Psoas muscle (tissue), 8 donors: Measurements from ENCODE around the gene HOXC4. TPM values are rescaled to one million over a fixed set of nuclear protein-coding genes. Genes with fewer than 3 reads are reported as not detected.
"Not testable (repeated sequence)": the region's sequence is repeated elsewhere in the genome, so short reads cannot be mapped to it uniquely, and the experiment has no call there.

Experiments used
- ATAC-seq, 4 donors: fragments of 200-7000 bp; cut with Tn5 transposase; one replicate each; pipeline ENCODE4 v1.9.1; 2020; ENCODE audit warnings: moderate library complexity in 3 of 4, mild to moderate bottlenecking in 2 of 4
- DNase-seq, 2 donors: peaks; one replicate each; pipeline ENCODE4 v3.0.0-alpha.2; 2020
- H3K27ac ChIP-seq: fragments of 200-600 bp; one replicate; pipeline ENCODE4 v1.8.0; 2022
- H3K27me3 ChIP-seq, 3 donors: fragments of 200-600 bp in 1 of 3; one replicate each; pipeline versions ENCODE4 v1.6.1 to v1.8.0; 2013 to 2022; ENCODE audit warnings: low read length in 2 of 3, mild to moderate bottlenecking in 2 of 3, moderate library complexity in 1 of 3; ENCODE audit not compliant: insufficient read depth in 3 of 3
- H3K36me3 ChIP-seq, 2 donors: fragments of 200-600 bp in 1 of 2; one replicate each; pipeline versions ENCODE4 v1.6.1 to v1.8.0; 2013 to 2022; ENCODE audit warnings: low read depth in 1 of 2, mild to moderate bottlenecking in 1 of 2, moderate library complexity in 1 of 2; ENCODE audit not compliant: insufficient read depth in 1 of 2
- H3K4me1 ChIP-seq: fragments of 200-600 bp; one replicate; pipeline ENCODE4 v1.8.0; 2022
- H3K4me3 ChIP-seq: fragments of 200-600 bp; one replicate; pipeline ENCODE4 v1.8.0; 2022; ENCODE audit warnings: mild to moderate bottlenecking
- H3K9me3 ChIP-seq: fragments of 200-600 bp; one replicate; pipeline ENCODE4 v1.8.0; 2022
- WGBS, 3 donors: extraction: QIAGEN DNeasy Blood & Tissue Kit; methylation state at CpG; one replicate each; pipeline versions ENCODE4 v1.1.6 to v1.1.7; 2013; 5-methylcytosine and 5-hydroxymethylcytosine counted together
- intact Hi-C, 2 donors: fragments of 100-400 bp; cut with DNase I; formaldehyde crosslinking; loops; one replicate each; pipeline versions ENCODE4 v1.11.0 to v1.14.2; 2022
- polyA plus RNA-seq, 3 donors: library from polyadenylated mRNA; stranded (reverse); fragments of 200-250 nt; gene quantifications; one replicate each; pipeline ENCODE4 v1.2.3, GENCODE V29; 2013
- total RNA-seq, 4 donors: library from RNA; stranded (reverse); fragmentation: NEBNext Ultra II Directional in 2 of 4; extraction: Animal tissue kit (Norgen Biotek cat#: 25700) in 2 of 4; gene quantifications; one replicate each; pipeline versions ENCODE4 v1.2.1 to v1.2.4, GENCODE V29; 2021 to 2023
- TF ChIP-seq, protein P1 (sequence below): fragments of 200-600 bp; IDR thresholded peaks from one replicate; pipeline ENCODE4 v1.8.0; 2022; ENCODE audit warnings: antibody characterized with exemption
- donor health status: healthy with polysubstance abuse.
- donor health status: DM: no; HTN: no; CAD: no; lungs with moderate emphysema.
- donor health status: Bipolar disorder and iron deficiency.
- donor health status: healthy.
- donor health status: DM: yes; HTN: yes; CAD: no.
- donor health status: DM: no; HTN: no; CAD: no.
- donor health status: DM: no; HTN: no; CAD: no.
- donor health status: DM: yes; HTN: yes; CAD: no.

Gene HOXC4
- total and polyA plus RNA-seq, 7 donors = 0.72 to 4.7 (median 1.6) TPM

- no peak for ATAC-seq
- Histone ChIP-seq H3K27ac (no peak overlapping the region), H3K4me1 (no peaks in the 10 kb centered on the region), H3K4me3 (no peak overlapping the region), H3K36me3 (no peaks in the 10 kb centered on the region), H3K9me3 (no peaks in the 10 kb centered on the region), H3K27me3 (peaks cover 0 to 5% (median 0%) of the 10 kb centered on the region in 3 donors)
- 75 to 83% (median 76%) methylated on average over 3 of the region's 3 CpGs for WGBS, 3 donors
- intact Hi-C loops = no loop called here
- DNase-seq = no peak
- TF ChIP-seq, protein P1, sequence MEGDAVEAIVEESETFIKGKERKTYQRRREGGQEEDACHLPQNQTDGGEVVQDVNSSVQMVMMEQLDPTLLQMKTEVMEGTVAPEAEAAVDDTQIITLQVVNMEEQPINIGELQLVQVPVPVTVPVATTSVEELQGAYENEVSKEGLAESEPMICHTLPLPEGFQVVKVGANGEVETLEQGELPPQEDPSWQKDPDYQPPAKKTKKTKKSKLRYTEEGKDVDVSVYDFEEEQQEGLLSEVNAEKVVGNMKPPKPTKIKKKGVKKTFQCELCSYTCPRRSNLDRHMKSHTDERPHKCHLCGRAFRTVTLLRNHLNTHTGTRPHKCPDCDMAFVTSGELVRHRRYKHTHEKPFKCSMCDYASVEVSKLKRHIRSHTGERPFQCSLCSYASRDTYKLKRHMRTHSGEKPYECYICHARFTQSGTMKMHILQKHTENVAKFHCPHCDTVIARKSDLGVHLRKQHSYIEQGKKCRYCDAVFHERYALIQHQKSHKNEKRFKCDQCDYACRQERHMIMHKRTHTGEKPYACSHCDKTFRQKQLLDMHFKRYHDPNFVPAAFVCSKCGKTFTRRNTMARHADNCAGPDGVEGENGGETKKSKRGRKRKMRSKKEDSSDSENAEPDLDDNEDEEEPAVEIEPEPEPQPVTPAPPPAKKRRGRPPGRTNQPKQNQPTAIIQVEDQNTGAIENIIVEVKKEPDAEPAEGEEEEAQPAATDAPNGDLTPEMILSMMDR = no peak
These were observed 13.0 kb upstream of the HOXC4 start for GRCh38 chr12:54040648-54041047.

DNA sequence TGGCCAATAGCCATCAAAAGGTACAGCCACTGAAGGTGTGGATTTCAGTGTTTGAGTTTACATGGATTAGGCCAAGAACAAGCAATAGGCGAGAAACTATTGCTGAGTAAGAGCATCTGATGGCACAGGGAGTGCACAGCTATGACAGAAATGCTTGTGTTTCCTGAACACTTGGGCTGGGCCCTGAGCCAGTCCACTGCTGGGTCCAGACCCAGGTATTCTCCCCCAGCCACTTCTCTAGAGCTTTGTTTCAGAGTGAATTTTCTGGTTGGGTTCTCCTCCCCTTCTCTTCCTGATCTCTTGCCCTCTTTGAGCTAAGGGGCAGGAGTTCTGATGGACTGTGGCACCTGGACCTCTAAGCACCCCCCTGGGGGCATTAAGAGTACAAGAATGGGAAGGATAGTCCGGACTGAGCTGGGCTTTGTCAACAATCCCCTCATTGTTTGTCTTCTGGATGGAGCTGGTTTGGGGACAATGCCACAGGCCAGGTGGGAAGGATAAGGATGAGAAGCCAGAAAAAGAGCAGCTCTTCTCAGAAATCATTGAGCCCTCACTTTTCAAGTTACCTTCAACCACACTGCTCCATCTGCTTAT, 12.4 kb upstream of the HOXC4 start:
- Histone ChIP-seq H3K27me3 (peaks cover 0 to 5% (median 0%) of the 10 kb centered on the region in 3 donors), H3K4me1 (no peaks in the 10 kb centered on the region), H3K36me3 (no peaks in the 10 kb centered on the region), H3K9me3 (no peaks in the 10 kb centered on the region), H3K4me3 (no peak overlapping the region), H3K27ac (no peak overlapping the region)
- intact Hi-C loops = no loop called here
- DNase-seq = no peak
- WGBS, 3 donors = 48 to 59% (median 58%) methylated on average over 2 of the region's 2 CpGs
- ATAC-seq = no peak
- TF ChIP-seq, protein P1 = no peak

DNA sequence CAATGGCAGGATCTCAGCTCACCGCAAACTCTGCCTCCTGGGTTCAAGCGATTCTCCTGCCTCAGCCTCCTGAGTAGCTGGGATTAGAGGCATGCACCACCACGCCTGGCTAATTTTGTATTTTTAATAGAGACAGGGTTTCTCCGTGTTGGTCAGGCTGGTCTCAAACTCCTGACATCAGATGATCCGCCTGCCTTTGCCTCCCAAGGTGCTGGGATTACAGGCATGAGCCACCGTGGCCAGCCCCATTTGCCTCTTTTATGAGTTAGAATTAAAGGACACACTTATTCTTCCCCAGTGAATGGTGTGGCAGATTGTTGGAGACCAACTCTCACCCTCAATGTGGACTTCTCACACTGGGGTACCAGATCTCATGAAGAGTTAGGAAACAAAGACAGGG, 11.6 kb upstream of the HOXC4 start:
- H3K9me3 ChIP-seq, intact Hi-C loops, ATAC-seq, H3K27ac ChIP-seq, H3K36me3 ChIP-seq, H3K4me3 ChIP-seq, DNase-seq, H3K27me3 ChIP-seq, H3K4me1 ChIP-seq: not testable (repeated sequence)
- 75 to 81% (median 80%) methylated on average over 6 of the region's 6 CpGs for WGBS, 3 donors

- intact Hi-C loops = no loop called here
- 36 to 40% (median 40%) methylated on average over 6 of the region's 6 CpGs for WGBS, 3 donors
- no peak for DNase-seq
- Histone ChIP-seq H3K27ac (no peak overlapping the region), H3K4me3 (no peak overlapping the region), H3K36me3 (no peaks in the 10 kb centered on the region), H3K27me3 (peaks cover 0 to 5% (median 0%) of the 10 kb centered on the region in 3 donors), H3K9me3 (no peaks in the 10 kb centered on the region), H3K4me1 (no peaks in the 10 kb centered on the region)
- TF ChIP-seq, protein P1 = no peak
- peak in 2 of 4 donors; percentile 22 to 44 for ATAC-seq
These were observed 10.4 kb upstream of the HOXC4 start for GRCh38 chr12:54042970-54043853.

- intact Hi-C loops = loop anchor here in 1 of 2 donors (5.0 kb wide), 1 partner anchor 128 kb away; no protein-coding TSS in a partner anchor
- TF ChIP-seq, protein P1 = no peak
- ATAC-seq = no peak
- DNase-seq = no peak
- Histone ChIP-seq H3K4me3 (no peak overlapping the region), H3K9me3 (no peaks in the 10 kb centered on the region), H3K4me1 (no peaks in the 10 kb centered on the region), H3K27me3 (peaks cover 0 to 5% (median 0%) of the 10 kb centered on the region in 3 donors), H3K27ac (no peak overlapping the region), H3K36me3 (no peaks in the 10 kb centered on the region)
- 72 to 73% (median 73%) methylated on average over 5 of the region's 5 CpGs for WGBS, 3 donors
These were observed 9.1 kb upstream of the HOXC4 start for GRCh38 chr12:54044425-54045103.
